GM19099 (cell line): Measurements from ENCODE around the gene LSG1.

Experiments
- POLR2A ChIP-seq: IDR thresholded peaks from 3 replicates; pipeline ENCODE4 v1.6.1; 2011; ENCODE audit warnings: low read depth; ENCODE audit not compliant: insufficient read length; ENCODE audit errors: extremely low read depth

LSG1 gene

DNA sequence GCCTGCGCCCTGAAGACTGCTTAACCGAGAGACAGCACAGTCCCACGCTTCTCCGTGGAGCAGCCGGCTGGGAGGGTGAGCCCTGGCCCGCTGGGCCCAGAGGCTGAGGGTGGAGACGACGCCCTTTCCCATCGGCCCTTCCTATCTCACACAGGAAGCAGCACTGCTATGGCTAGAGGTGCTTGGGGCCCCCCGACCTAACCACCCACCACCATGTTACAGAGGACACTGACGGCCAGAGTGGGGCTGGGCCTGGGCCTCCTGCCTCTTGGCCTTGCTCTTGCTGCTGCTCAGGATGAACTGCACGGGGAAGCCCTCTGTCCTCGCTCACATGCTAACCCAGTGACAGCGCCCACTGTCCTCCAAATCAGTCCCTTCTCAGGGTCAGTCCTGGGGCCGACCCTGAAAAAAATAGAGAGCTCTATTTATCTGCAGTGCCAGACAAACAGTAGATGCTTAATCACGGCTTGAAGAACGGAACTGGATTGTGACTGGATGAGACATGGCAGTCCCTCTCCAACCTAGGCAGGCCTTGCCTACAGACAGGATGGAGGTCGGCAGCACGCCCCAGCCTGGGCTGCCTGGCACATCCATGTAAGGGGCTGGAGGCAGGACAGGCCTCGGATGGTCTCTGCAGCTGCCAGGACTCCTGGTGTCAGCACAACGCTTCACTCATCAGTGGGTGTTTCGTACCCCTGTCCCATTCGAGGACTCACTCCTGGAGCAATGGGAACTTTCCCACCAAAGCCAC, 53.0 kb downstream of the LSG1 start:
- no peak for TF ChIP-seq POLR2A

- no peak for TF ChIP-seq POLR2A
These were observed 54.2 kb downstream of the LSG1 start for GRCh38 chr3:194617827-194618226.

DNA sequence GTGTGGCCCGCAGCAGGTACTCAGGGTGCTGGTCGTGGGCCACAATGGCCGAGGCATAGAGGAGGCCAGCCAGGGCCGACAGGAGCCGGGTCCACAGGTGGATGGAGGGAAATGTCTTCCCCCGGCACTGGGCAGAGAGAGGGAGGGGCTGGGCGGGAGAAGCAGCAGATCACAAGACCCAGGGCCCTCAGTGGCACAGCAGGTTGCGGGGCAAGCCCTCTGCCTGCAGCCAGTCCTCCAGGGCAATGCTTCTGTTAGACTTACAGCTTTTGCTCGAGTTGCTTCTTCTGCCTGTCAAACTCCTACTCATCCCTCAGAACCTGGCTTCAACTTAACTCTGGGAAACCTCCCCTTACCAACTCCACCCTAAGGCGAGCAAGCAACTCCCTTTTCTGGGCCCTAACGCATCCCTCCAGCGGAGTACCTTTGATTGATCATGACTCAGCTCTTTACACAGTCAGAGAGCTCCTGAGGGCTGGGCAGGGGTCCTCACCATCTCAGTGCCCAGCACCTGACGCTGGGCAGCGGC, 54.8 kb downstream of the LSG1 start:
- TF ChIP-seq POLR2A = no peak

DNA sequence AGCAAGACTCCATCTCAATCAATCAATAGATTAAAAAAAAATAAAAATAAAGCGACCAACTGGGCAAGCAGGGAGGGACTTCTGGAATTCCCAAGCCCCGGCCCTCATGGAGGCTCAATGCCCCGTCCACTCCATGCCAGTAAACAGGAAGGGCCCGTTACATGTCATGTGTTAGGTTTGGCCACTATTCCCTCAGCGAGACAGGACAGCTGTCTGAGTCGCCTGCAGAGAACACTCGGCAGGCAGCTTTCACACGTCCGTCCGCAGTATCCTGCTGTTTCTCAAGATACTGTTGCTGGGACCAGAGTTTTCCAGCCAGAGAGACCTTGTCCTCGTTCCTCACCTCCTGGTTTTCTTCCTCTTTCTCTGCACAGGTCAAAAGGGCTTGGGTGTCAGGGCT, 56.8 kb downstream of the LSG1 start:
- TF ChIP-seq POLR2A = no peak

- no peak for TF ChIP-seq POLR2A
These were observed 59.8 kb downstream of the LSG1 start for GRCh38 chr3:194612221-194612620.

GRCh38 chr3:194610689-194611088, 61.3 kb downstream of the LSG1 start:
- TF ChIP-seq POLR2A = no peak

DNA sequence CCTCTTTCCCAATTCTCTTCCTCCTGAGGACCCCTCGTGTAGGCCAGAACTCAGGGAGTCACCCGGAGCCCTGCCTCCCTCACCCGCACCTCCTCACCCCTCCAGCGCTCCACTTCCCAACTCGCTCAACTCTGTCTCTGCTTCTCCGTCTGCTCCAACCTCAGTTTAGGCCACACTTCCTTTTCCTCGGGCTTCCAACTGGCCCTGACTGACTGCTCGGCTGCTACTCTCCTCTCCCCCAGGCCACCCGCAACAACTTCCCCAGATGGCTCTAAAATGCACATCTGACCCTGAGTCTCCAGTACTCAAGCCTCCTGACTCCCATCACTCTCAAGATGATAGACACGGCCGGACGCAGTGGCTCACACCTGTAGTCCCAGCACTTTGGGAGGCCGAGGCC, 62.4 kb downstream of the LSG1 start:
- no peak for TF ChIP-seq POLR2A

- no peak for TF ChIP-seq POLR2A
These were observed 63.0 kb downstream of the LSG1 start for GRCh38 chr3:194608981-194609380.

GRCh38 chr3:194607592-194608389, 64.2 kb downstream of the LSG1 start:
- TF ChIP-seq POLR2A = no peak

DNA sequence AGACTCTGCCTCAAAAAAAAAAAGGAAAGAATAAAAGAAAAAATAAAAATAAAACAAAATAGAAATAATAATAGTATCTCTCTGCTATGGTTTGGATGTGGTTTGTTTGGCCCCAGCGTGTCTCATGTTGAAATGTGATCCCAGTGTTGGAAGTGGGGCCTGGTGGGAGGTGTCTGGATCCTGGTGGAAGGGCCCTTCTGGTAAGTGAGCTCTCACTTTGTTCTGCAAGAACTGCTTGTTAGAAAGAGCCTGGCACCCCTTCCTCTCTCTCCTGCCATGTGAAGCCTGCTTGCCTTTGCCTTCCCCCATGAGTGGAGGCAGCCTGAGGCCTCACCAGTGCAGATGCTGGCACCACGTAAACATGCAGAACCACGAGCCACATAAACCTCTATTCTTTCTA, 65.0 kb downstream of the LSG1 start:
- TF ChIP-seq POLR2A = no peak

- TF ChIP-seq POLR2A = no peak
These were observed 65.8 kb downstream of the LSG1 start for GRCh38 chr3:194606163-194606562.

- TF ChIP-seq POLR2A = no peak
These were observed 67.2 kb downstream of the LSG1 start for GRCh38 chr3:194604837-194605236.

- TF ChIP-seq POLR2A = no peak
These were observed 67.9 kb downstream of the LSG1 start for GRCh38 chr3:194604126-194604525.

DNA sequence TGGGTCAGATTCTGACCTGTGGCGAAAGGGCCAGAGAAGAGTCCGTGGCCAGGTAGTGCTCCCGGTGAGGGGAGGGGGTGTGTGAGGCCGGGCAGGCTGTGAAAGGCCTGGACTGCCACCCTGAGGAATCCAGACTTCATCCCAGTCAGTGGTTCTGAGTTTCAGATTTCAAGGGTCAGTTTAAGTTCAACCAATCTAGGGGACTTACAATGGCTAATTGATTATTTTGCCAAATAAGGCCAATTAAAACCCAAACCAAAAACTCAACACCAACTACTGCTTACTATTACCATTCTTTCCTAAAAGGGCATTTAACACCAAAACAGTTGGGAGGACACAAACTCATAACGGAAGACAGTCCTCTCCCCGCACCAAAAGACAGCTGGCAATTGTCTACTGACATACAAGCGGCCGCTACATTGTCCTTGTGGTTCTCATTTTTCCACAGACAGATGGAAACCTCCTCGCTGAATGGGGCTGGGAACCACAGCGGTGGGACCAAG, 69.3 kb downstream of the LSG1 start:
- TF ChIP-seq POLR2A = no peak

DNA sequence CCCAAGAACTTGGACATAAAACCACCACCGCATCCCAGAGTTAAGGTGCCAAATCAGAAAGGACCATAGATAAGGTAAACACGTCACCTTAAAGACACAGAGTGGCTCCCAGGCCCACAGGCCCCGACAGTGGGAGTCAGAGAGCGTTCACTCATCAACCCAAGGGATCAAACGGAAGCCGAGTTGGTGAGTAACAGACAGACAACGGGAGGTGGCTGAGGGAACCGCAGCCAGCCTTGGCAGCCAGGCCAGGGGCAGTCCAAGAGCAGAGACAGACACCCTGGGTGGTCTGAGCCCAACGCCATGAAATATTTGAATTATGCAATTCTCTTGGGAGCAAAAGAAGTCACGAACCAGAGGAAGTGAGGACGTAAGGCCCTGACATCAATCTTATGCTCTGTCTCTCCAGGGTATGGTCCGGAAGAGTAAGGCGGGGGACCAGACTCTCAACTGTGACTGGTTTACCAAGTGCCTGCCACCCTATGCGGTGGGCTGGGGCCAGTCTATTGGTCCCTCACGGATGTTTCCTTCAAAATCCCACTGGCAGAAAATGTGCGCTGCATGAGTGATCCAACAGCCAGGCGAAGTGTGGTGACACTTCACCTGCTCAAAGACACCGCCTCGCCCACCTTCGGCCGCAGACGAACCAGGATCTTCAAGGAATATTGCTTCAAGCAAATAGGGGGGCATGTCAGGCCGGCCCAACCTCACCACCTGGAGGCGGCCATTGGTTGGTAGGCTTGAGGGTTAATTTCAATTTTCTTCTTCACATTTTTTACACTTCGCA, 73.0 kb downstream of the LSG1 start:
- TF ChIP-seq POLR2A = no peak
